ENCODE measurements around the gene EEF1AKMT4. TPM values are rescaled to one million over a fixed set of nuclear protein-coding genes. Genes with fewer than 3 reads are reported as not detected.

The EEF1AKMT4 gene
- total RNA-seq, 1 experiment from 2014 or later: 7.8 TPM

- H3K4me3 ChIP-seq (ENCODE audit: low read depth, low read length, poor library complexity, severe bottlenecking): no peak overlapping the region
- no TSS peak for BruUV-seq (replicated peaks)
- H3K27me3 ChIP-seq (replicated peaks; ENCODE audit: insufficient read depth, low read depth, low read length, poor library complexity): peaks cover 1% of the 10 kb centered on the region
- TF ChIP-seq CTCF (conservative IDR thresholded peaks at IDR 0.05; ENCODE audit: low read depth, low read length) (no peak), EZH2 (IDR thresholded peaks at IDR 0.05; ENCODE audit: borderline replicate concordance, low read depth, low read length, poor library complexity, severe bottlenecking) (no peak)
- ChIA-PET POLR2A (ENCODE audit: low non-redundant PET) (interaction anchor here (0.6 kb wide), 1 partner anchor 138 kb away, joined by 5 read pairs; no protein-coding TSS in a partner anchor), CTCF (interaction anchor here (1.3 kb wide), 1 partner anchor 12 kb away, joined by 3 read pairs; the partner anchor contains the start of gene EEF1AKMT4)
- DNase-seq (ENCODE audit: low spot score): no peak
- intact Hi-C loops (cut with micrococcal nuclease; ENCODE audit: unreplicated experiment): no loop called here
- no peaks in the 10 kb centered on the region for H3K4me1 ChIP-seq (ENCODE audit: insufficient read depth, low read length, poor library complexity, severe bottlenecking)
- H3K27ac ChIP-seq (ENCODE audit: low read depth, low read length, poor library complexity, severe bottlenecking): no peak overlapping the region
- peaks cover 5% of the 10 kb centered on the region for H3K36me3 ChIP-seq (ENCODE audit: insufficient read depth, low read length, poor library complexity, severe bottlenecking)
- H3K9me3 ChIP-seq (ENCODE audit: low read depth, low read length, poor library complexity, severe bottlenecking): no peaks in the 10 kb centered on the region
Measured at GRCh38 chr3:184237807-184238206, 11.7 kb upstream of the EEF1AKMT4 start.

- BruUV-seq (replicated peaks): no TSS peak
- POLR2A ChIA-PET (ENCODE audit: low non-redundant PET): interaction anchor here (0.6 kb wide), 1 partner anchor 137 kb away, joined by 5 read pairs; no protein-coding TSS in a partner anchor
- intact Hi-C loops (cut with micrococcal nuclease; ENCODE audit: unreplicated experiment): no loop called here
Measured at GRCh38 chr3:184238246-184238818, 11.1 kb upstream of the EEF1AKMT4 start.

GRCh38 chr3:184239221-184239620 is 10.3 kb upstream of the EEF1AKMT4 start:
- Histone ChIP-seq H3K27me3 (replicated peaks; ENCODE audit: insufficient read depth, low read depth, low read length, poor library complexity) (no peaks in the 10 kb centered on the region), H3K4me1 (ENCODE audit: insufficient read depth, low read length, poor library complexity, severe bottlenecking) (no peaks in the 10 kb centered on the region), H3K27ac (ENCODE audit: low read depth, low read length, poor library complexity, severe bottlenecking) (no peak overlapping the region), H3K9me3 (ENCODE audit: low read depth, low read length, poor library complexity, severe bottlenecking) (no peaks in the 10 kb centered on the region), H3K4me3 (ENCODE audit: low read depth, low read length, poor library complexity, severe bottlenecking) (no peak overlapping the region), H3K36me3 (ENCODE audit: insufficient read depth, low read length, poor library complexity, severe bottlenecking) (peaks cover 19% of the 10 kb centered on the region)
- ChIA-PET CTCF (no interaction called here), POLR2A (ENCODE audit: low non-redundant PET) (no interaction called here)
- intact Hi-C loops (cut with micrococcal nuclease; ENCODE audit: unreplicated experiment): no loop called here
- DNase-seq (ENCODE audit: low spot score): no peak
- no TSS peak for BruUV-seq (replicated peaks)
- no peak for TF ChIP-seq EZH2 (IDR thresholded peaks at IDR 0.05; ENCODE audit: borderline replicate concordance, low read depth, low read length, poor library complexity, severe bottlenecking)
- no peak for TF ChIP-seq CTCF (conservative IDR thresholded peaks at IDR 0.05; ENCODE audit: low read depth, low read length)

More at GRCh38 chr3:184238246-184238818, 11.1 kb upstream of the EEF1AKMT4 start:
- CTCF ChIA-PET: interaction anchor here (1.3 kb wide), 1 partner anchor 11 kb away, joined by 3 read pairs; the partner anchor contains the start of gene EEF1AKMT4
- Histone ChIP-seq H3K4me1 (ENCODE audit: insufficient read depth, low read length, poor library complexity, severe bottlenecking) (no peaks in the 10 kb centered on the region), H3K9me3 (ENCODE audit: low read depth, low read length, poor library complexity, severe bottlenecking) (no peaks in the 10 kb centered on the region), H3K4me3 (ENCODE audit: low read depth, low read length, poor library complexity, severe bottlenecking) (no peak overlapping the region), H3K27ac (ENCODE audit: low read depth, low read length, poor library complexity, severe bottlenecking) (no peak overlapping the region), H3K27me3 (replicated peaks; ENCODE audit: insufficient read depth, low read depth, low read length, poor library complexity) (no peaks in the 10 kb centered on the region), H3K36me3 (ENCODE audit: insufficient read depth, low read length, poor library complexity, severe bottlenecking) (peaks cover 10% of the 10 kb centered on the region)
- TF ChIP-seq EZH2 (IDR thresholded peaks at IDR 0.05; ENCODE audit: borderline replicate concordance, low read depth, low read length, poor library complexity, severe bottlenecking): no peak
- TF ChIP-seq CTCF (conservative IDR thresholded peaks at IDR 0.05; ENCODE audit: low read depth, low read length): no peak
- DNase-seq (ENCODE audit: low spot score): no peak
